WTC11 (cell line): ENCODE measurements around the gene BICC1. TPM values are rescaled to one million over a fixed set of nuclear protein-coding genes. Genes with fewer than 3 reads are reported as not detected.

Experiments
- ATAC-seq: fragments of 200-7000 bp; cut with Tn5 transposase; 2 replicates; pipeline ENCODE4 v1.10.0; 2021; ENCODE audit warnings: mild to moderate bottlenecking, moderate library complexity
- CTCF ChIA-PET: fragments of 300-600 bp; sonication (Branson Sonifier 250); formaldehyde crosslinking; loops from one replicate; lab custom pipeline; 2021; ENCODE audit warnings: antibody characterized with exemption; lab: Charles Lee
- POLR2A ChIA-PET: fragments of 350-600 bp; sonication (Branson Sonifier 250); formaldehyde crosslinking; loops from one replicate; lab custom pipeline; 2021; ENCODE audit warnings: antibody characterized with exemption; lab: Charles Lee
- DNase-seq: peaks from one replicate; pipeline ENCODE4 v3.0.0; 2021; ENCODE audit warnings: low spot score
- H3K27ac Mint-ChIP-seq: 2 replicates; pipeline ENCODE4 v1.8.0; 2021; ENCODE audit warnings: mixed read lengths
- H3K27me3 Mint-ChIP-seq: 2 replicates; pipeline ENCODE4 v1.8.0; 2021; ENCODE audit warnings: low read depth, mild to moderate bottlenecking, moderate library complexity, mixed read lengths
- H3K36me3 Mint-ChIP-seq: 2 replicates; pipeline ENCODE4 v1.8.0; 2021; ENCODE audit warnings: mixed read lengths
- H3K4me1 Mint-ChIP-seq: 2 replicates; pipeline ENCODE4 v1.8.0; 2022; ENCODE audit warnings: mixed read lengths
- H3K4me3 Mint-ChIP-seq: 2 replicates; pipeline ENCODE4 v1.8.0; 2021; ENCODE audit warnings: mild to moderate bottlenecking, moderate library complexity, mixed read lengths
- H3K9me3 Mint-ChIP-seq: 2 replicates; pipeline ENCODE4 v1.8.0; 2021; ENCODE audit warnings: mixed read lengths
- CBFB ChIP-seq: sonication (generic); formaldehyde crosslinking; IDR thresholded peaks from 2 replicates; pipeline ENCODE4 v1.8.1; 2022; ENCODE audit warnings: mild to moderate bottlenecking, low read depth, missing genetic modification reagents
- CDX4 ChIP-seq: fragments of 250-450 bp; sonication (Bioruptor Pico); IDR thresholded peaks from 2 replicates; pipeline ENCODE4 v1.9.0; 2021; ENCODE audit warnings: moderate library complexity, mild to moderate bottlenecking, inconsistent platforms, borderline replicate concordance
- CREB1 ChIP-seq: sonication (generic); formaldehyde crosslinking; IDR thresholded peaks from 2 replicates; pipeline ENCODE4 v1.8.0; 2023; ENCODE audit warnings: mild to moderate bottlenecking, missing genetic modification reagents
- CTCF ChIP-seq: fragments of 200-600 bp; IDR thresholded peaks from 2 replicates; pipeline ENCODE4 v1.8.0; 2022; ENCODE audit warnings: antibody characterized with exemption
- E2F1 ChIP-seq: sonication (generic); formaldehyde crosslinking; IDR thresholded peaks from 2 replicates; pipeline ENCODE4 v1.8.0; 2022; ENCODE audit warnings: mild to moderate bottlenecking, missing genetic modification reagents
- EMX1 ChIP-seq: fragments of 250-450 bp; sonication (Bioruptor Pico); IDR thresholded peaks from 2 replicates; pipeline ENCODE4 v1.8.0; 2021; ENCODE audit warnings: mild to moderate bottlenecking
- FOXK1 ChIP-seq: sonication (generic); formaldehyde crosslinking; IDR thresholded peaks from 2 replicates; pipeline ENCODE4 v1.8.0; 2022; ENCODE audit warnings: mild to moderate bottlenecking, moderate library complexity, missing genetic modification reagents
- IRF2 ChIP-seq: sonication (generic); formaldehyde crosslinking; IDR thresholded peaks from 2 replicates; pipeline ENCODE4 v1.8.0; 2022; ENCODE audit warnings: low read depth, missing genetic modification reagents, borderline replicate concordance
- MLX ChIP-seq: sonication (generic); formaldehyde crosslinking; IDR thresholded peaks from 2 replicates; pipeline ENCODE4 v1.8.1; 2023; ENCODE audit warnings: mild to moderate bottlenecking, missing genetic modification reagents, moderate library complexity
- PRDM15 ChIP-seq: sonication (generic); formaldehyde crosslinking; IDR thresholded peaks from 2 replicates; pipeline ENCODE4 v1.8.0; 2022; ENCODE audit warnings: missing genetic modification reagents
- PREB ChIP-seq: sonication (generic); formaldehyde crosslinking; IDR thresholded peaks from 2 replicates; pipeline ENCODE4 v1.8.1; 2022; ENCODE audit warnings: mild to moderate bottlenecking, missing genetic modification reagents, moderate library complexity, borderline replicate concordance
- SMAD3 ChIP-seq: sonication (generic); formaldehyde crosslinking; IDR thresholded peaks from 2 replicates; pipeline ENCODE4 v1.8.0; 2022; ENCODE audit warnings: missing genetic modification reagents, mild to moderate bottlenecking, borderline replicate concordance
- STAT6 ChIP-seq: sonication (generic); formaldehyde crosslinking; conservative IDR thresholded peaks from 2 replicates; pipeline ENCODE4 v1.8.1; 2023; ENCODE audit warnings: mild to moderate bottlenecking, low read depth, missing genetic modification reagents, moderate library complexity
- TP53 ChIP-seq: sonication (generic); formaldehyde crosslinking; IDR thresholded peaks from 2 replicates; pipeline ENCODE4 v1.8.1; 2023; ENCODE audit warnings: mild to moderate bottlenecking, missing genetic modification reagents
- ZBTB43 ChIP-seq: sonication (generic); formaldehyde crosslinking; IDR thresholded peaks from 2 replicates; pipeline ENCODE4 v1.8.1; 2023; ENCODE audit warnings: mild to moderate bottlenecking, missing genetic modification reagents
- ZNF219 ChIP-seq: sonication (generic); formaldehyde crosslinking; IDR thresholded peaks from 2 replicates; pipeline ENCODE4 v1.8.0; 2023; ENCODE audit warnings: missing genetic modification reagents, mild to moderate bottlenecking, borderline replicate concordance
- ZNF281 ChIP-seq: sonication (generic); formaldehyde crosslinking; IDR thresholded peaks from 2 replicates; pipeline ENCODE4 v1.8.0; 2023; ENCODE audit warnings: mild to moderate bottlenecking, missing genetic modification reagents
- ZNF423 ChIP-seq: fragments of 250-450 bp; sonication (Bioruptor Pico); IDR thresholded peaks from 2 replicates; pipeline ENCODE4 v2.1.2; 2022; ENCODE audit warnings: mild to moderate bottlenecking, moderate library complexity
- total RNA-seq: library from RNA; stranded (reverse); gene quantifications from 3 replicates; pipeline ENCODE4 v1.2.3, GENCODE V29; 2021

Gene BICC1
- total RNA-seq, 1 experiment from 2014 or later = 0.61 TPM

GRCh38 chr10:58477122-58477521 lies 35.5 kb upstream of the BICC1 start:
- Mint-ChIP-seq H3K4me1 (peaks cover 23% of the 10 kb centered on the region), H3K4me3 (no peak overlapping the region), H3K9me3 (no peaks in the 10 kb centered on the region), H3K27ac (peak overlapping the region; percentile 96), H3K27me3 (no peaks in the 10 kb centered on the region; the same call in 1 of the 2 replicates), H3K36me3 (no peaks in the 10 kb centered on the region)
- peak; percentile 96 for ATAC-seq
- DNase-seq = peak; percentile 46
- CTCF ChIA-PET = interaction anchor here (0.6 to 1.5 kb wide), 4 partner anchors 12 to 1445 kb away, joined by 3 to 9 read pairs (median 4); partner anchors contain the start of gene TFAM
- POLR2A ChIA-PET = interaction anchor here (0.7 to 0.9 kb wide), 2 partner anchors 36 to 88 kb away, joined by 6 to 10 read pairs; partner anchors contain the start of gene BICC1
- TF ChIP-seq SMAD3 (CRISPR knock-in tag) (no peak), E2F1 (CRISPR knock-in tag) (no peak), MLX (CRISPR knock-in tag) (no peak), PREB (no peak), PRDM15 (no peak), ZNF423 (no peak), IRF2 (no peak), EMX1 (CRISPR knock-in tag) (no peak), ZNF219 (CRISPR knock-in tag) (no peak), CDX4 (no peak)

GRCh38 chr10:58477902-58478301 lies 34.8 kb upstream of the BICC1 start:
- peak; percentile 35; the same call in 1 of the 2 replicates for ATAC-seq
- no peaks in the 10 kb centered on the region for H3K36me3 Mint-ChIP-seq
- no peak overlapping the region for H3K27ac Mint-ChIP-seq
- CTCF ChIA-PET = interaction anchor here (0.9 to 1.5 kb wide), 3 partner anchors 13 to 93 kb away, joined by 3 to 9 read pairs (median 6); partner anchors contain the start of gene TFAM
- H3K4me3 Mint-ChIP-seq = no peak overlapping the region
- DNase-seq = no peak
- no peaks in the 10 kb centered on the region for H3K9me3 Mint-ChIP-seq
- POLR2A ChIA-PET = no interaction called here
- peaks cover 30% of the 10 kb centered on the region for H3K4me1 Mint-ChIP-seq
- H3K27me3 Mint-ChIP-seq = no peaks in the 10 kb centered on the region
- no peak for TF ChIP-seq STAT6 (CRISPR knock-in tag)
- no peak for TF ChIP-seq SMAD3 (CRISPR knock-in tag)
- TF ChIP-seq ZBTB43 (CRISPR knock-in tag) = no peak
- no peak for TF ChIP-seq ZNF281 (CRISPR knock-in tag)
- no peak for TF ChIP-seq CTCF
- TF ChIP-seq CBFB (CRISPR knock-in tag) = no peak
- TF ChIP-seq CREB1 (CRISPR knock-in tag) = no peak
- no peak for TF ChIP-seq FOXK1 (CRISPR knock-in tag)
- no peak for TF ChIP-seq TP53
